HCT116 (cell line): ENCODE results near the gene TNNI3. TPM values are rescaled to one million over a fixed set of nuclear protein-coding genes. Genes with fewer than 3 reads are reported as not detected.

Experiments
- ATAC-seq: fragments of 200-7000 bp; cut with Tn5 transposase; 2 replicates; pipeline ENCODE4 v1.9.1; 2020; ENCODE audit warnings: mild to moderate bottlenecking, moderate library complexity
- BruUV-seq: library from RNA; stranded (reverse); fragments of 400-500 nt; replicated peaks from 2 replicates; lab custom pipeline; 2021; lab: Mats Ljungman, UMichigan
- CTCF ChIA-PET: fragments of 300-600 bp; sonication (Branson Sonifier 250); formaldehyde crosslinking; loops from one replicate; lab custom pipeline; 2021; ENCODE audit warnings: antibody characterized with exemption; lab: Charles Lee
- POLR2A ChIA-PET: fragments of 300-600, 350-600 bp; sonication (Branson Sonifier 250); formaldehyde crosslinking; loops from one replicate; lab custom pipeline; 2021; ENCODE audit warnings: antibody characterized with exemption; lab: Charles Lee
- RAD21 ChIA-PET, 2 experiments: fragments of 300-600 bp; sonication (Branson Sonifier 250); formaldehyde crosslinking; loops; one replicate each; lab custom pipeline; 2023; ENCODE audit warnings: low total read pairs in 2 of 2; ENCODE audit not compliant: uncharacterized antibody in 2 of 2, unreplicated experiment in 2 of 2, low non-redundant PET in 1 of 2; lab: Charles Lee
- DNase-seq: peaks from one replicate; pipeline ENCODE4 v3.0.0-alpha.2; 2010; ENCODE audit warnings: low read depth, low spot score
- H2AFZ ChIP-seq: fragments of 200-600 bp; shearing (Covaris generic), sonication (generic); 2 replicates; pipeline ENCODE4 v1.6.1; 2017; ENCODE audit warnings: low read depth, mixed run types, mixed read lengths, antibody characterized with exemption, low read length; ENCODE audit not compliant: poor library complexity, severe bottlenecking
- H3K27ac ChIP-seq: 2 replicates; pipeline ENCODE4 v1.5.1; 2012; ENCODE audit warnings: low read depth, low read length
- H3K27me3 ChIP-seq: fragments of 200-600 bp; sonication (generic); 2 replicates; pipeline ENCODE4 v1.6.1; 2016; ENCODE audit warnings: mixed run types, low read length, mixed read lengths; ENCODE audit not compliant: insufficient read depth
- H3K36me3 ChIP-seq, 2 experiments: fragments of 200-500 bp in 1 of 2; fragments of 200-600 bp in 1 of 2; sonication (Bioruptor generic) in 1 of 2; sonication (generic) in 1 of 2; 2 replicates each; pipeline versions ENCODE4 v1.5.1 to v1.6.1; 2014 to 2016; ENCODE audit warnings: low read length in 2 of 2, inconsistent platforms in 1 of 2, mixed read lengths in 1 of 2, mixed run types in 1 of 2; ENCODE audit not compliant: insufficient read depth in 2 of 2, control insufficient read depth in 1 of 2
- H3K4me1 ChIP-seq, 2 experiments: fragments of 200-600 bp in 1 of 2; sonication (generic) in 1 of 2; 2 replicates each; pipeline versions ENCODE4 v1.5.1 to v1.6.1; 2012 to 2017; ENCODE audit warnings: low read length in 2 of 2, inconsistent platforms in 1 of 2, mild to moderate bottlenecking in 1 of 2, mixed read lengths in 1 of 2, mixed run types in 1 of 2, moderate library complexity in 1 of 2; ENCODE audit not compliant: insufficient read depth in 2 of 2, control insufficient read depth in 1 of 2
- H3K4me2 ChIP-seq: fragments of 200-600 bp; sonication (generic); 2 replicates; pipeline ENCODE4 v1.6.1; 2017; ENCODE audit warnings: mixed run types, low read length, mixed read lengths
- H3K4me3 ChIP-seq, 2 experiments: fragments of 200-600 bp in 1 of 2; sonication (generic) in 1 of 2; replicated peaks in 1 of 2; 2 replicates each; pipeline ENCODE4 v1.5.1; 2011 to 2016; ENCODE audit warnings: low read length in 2 of 2, control low read depth in 1 of 2, low read depth in 1 of 2, mild to moderate bottlenecking in 1 of 2, mixed read lengths in 1 of 2, mixed run types in 1 of 2
- H3K79me2 ChIP-seq: fragments of 200-600 bp; sonication (generic); 2 replicates; pipeline ENCODE4 v1.6.1; 2017; ENCODE audit warnings: mild to moderate bottlenecking, mixed run types, low read length, moderate library complexity, mixed read lengths; ENCODE audit not compliant: insufficient read depth
- H3K9ac ChIP-seq: fragments of 200-600 bp; sonication (generic); 2 replicates; pipeline ENCODE4 v1.6.1; 2016; ENCODE audit warnings: low read length, mixed read lengths
- H3K9me2 ChIP-seq: fragments of 200-600 bp; sonication (generic), shearing (Covaris generic); 2 replicates; pipeline ENCODE4 v1.6.1; 2017; ENCODE audit warnings: mixed run types, mild to moderate bottlenecking, moderate library complexity; ENCODE audit not compliant: insufficient read depth
- H3K9me3 ChIP-seq, 2 experiments: fragments of 200-500 bp in 1 of 2; fragments of 200-600 bp in 1 of 2; sonication (Bioruptor generic) in 1 of 2; sonication (generic) in 1 of 2; 2 replicates each; pipeline ENCODE4 v1.6.1; 2014 to 2017; ENCODE audit warnings: low read length in 2 of 2, mixed read lengths in 2 of 2, inconsistent platforms in 1 of 2, low read depth in 1 of 2, mild to moderate bottlenecking in 1 of 2, mixed run types in 1 of 2, moderate library complexity in 1 of 2; ENCODE audit not compliant: control insufficient read depth in 1 of 2, insufficient read depth in 1 of 2
- H4K20me1 ChIP-seq: fragments of 200-600 bp; sonication (generic), shearing (Covaris generic); 2 replicates; pipeline ENCODE4 v1.6.1; 2017; ENCODE audit warnings: mixed run types, mild to moderate bottlenecking, moderate library complexity; ENCODE audit not compliant: insufficient read depth
- EGR1 ChIP-seq: IDR thresholded peaks from 2 replicates; pipeline ENCODE4 v1.6.1; 2012; ENCODE audit warnings: low read depth
- MAX ChIP-seq: IDR thresholded peaks from 2 replicates; pipeline ENCODE4 v1.6.1; 2012
- POLR2A ChIP-seq: IDR thresholded peaks from 2 replicates; pipeline ENCODE4 v1.7.0; 2011; ENCODE audit warnings: borderline replicate concordance; ENCODE audit not compliant: insufficient read depth, insufficient read length; ENCODE audit errors: extremely low read depth
- REST ChIP-seq: IDR thresholded peaks from 2 replicates; pipeline ENCODE4 v1.6.1; 2012; ENCODE audit warnings: low read depth
- SRF ChIP-seq: IDR thresholded peaks from 2 replicates; pipeline ENCODE4 v1.6.1; 2012; ENCODE audit warnings: low read depth
- intact Hi-C: fragments of 100-400 bp; cut with micrococcal nuclease; formaldehyde crosslinking; loops from 2 replicates; pipeline ENCODE4 v1.10.0; 2022
- total RNA-seq: library from RNA; stranded (reverse); gene quantifications from one replicate; pipeline ENCODE4 v1.2.1, GENCODE V29; 2021; ENCODE audit not compliant: unreplicated experiment

TNNI3 gene
- total RNA-seq, 1 experiment from 2014 or later = 42.1 TPM

GRCh38 chr19:55179606-55180484 lies 22.3 kb upstream of the TNNI3 start, which contains the start of gene SYT5:
Gene SYT5 (minus strand): TSS chr19:55180289. CDS start chr19:55179041, 1,248 bp downstream.
- RAD21 ChIA-PET = no interaction called here
- no TSS peak for BruUV-seq
- H3K9me2 ChIP-seq = no peaks in the 10 kb centered on the region
- intact Hi-C loops = no loop called here
- POLR2A ChIA-PET = interaction anchor here (1.0 to 1.1 kb wide), 2 partner anchors 30 to 37 kb away, joined by 3 read pairs; partner anchors contain the start of gene PTPRH
- DNase-seq = no peak
- no peaks in the 10 kb centered on the region for H3K36me3 ChIP-seq
- H3K79me2 ChIP-seq = no peaks in the 10 kb centered on the region
- H3K27me3 ChIP-seq = no peaks in the 10 kb centered on the region
- H3K27ac ChIP-seq = no peak within 1 kb of the TSS
- peak; percentile 75 for ATAC-seq
- H3K4me3 ChIP-seq = peak within 1 kb of the TSS; percentile 22 to 40
- no peak within 1 kb of the TSS for H3K9ac ChIP-seq
- H2AFZ ChIP-seq = no peak within 1 kb of the TSS
- H3K4me1 ChIP-seq = peaks cover 9 to 35% of the 10 kb centered on the region in 2 experiments; a peak in 3 of 4 replicates
- CTCF ChIA-PET = interaction anchor here (1.0 to 1.8 kb wide), 4 partner anchors 14 to 37 kb away, joined by 3 to 7 read pairs (median 4); partner anchors contain the start of gene DNAAF3
- H3K4me2 ChIP-seq = peak within 1 kb of the TSS; percentile 68
- H3K9me3 ChIP-seq = peaks cover 0 to 5% of the 10 kb centered on the region in 2 experiments; a peak in 1 of 4 replicates
- H4K20me1 ChIP-seq = no peaks in the 10 kb centered on the region
- TF ChIP-seq EGR1 (peak; percentile 97), POLR2A (no peak), MAX (peak; percentile 94), REST (peak; percentile 93; the same call in 1 of the 2 replicates), SRF (no peak)
- TF ChIP-seq, all 23 proteins: peak for 3
